Kidney tubule cell (primary cell): ENCODE data around the gene AHSP.
"Not testable (repeated sequence)": the region's sequence is repeated elsewhere in the genome, so short reads cannot be mapped to it uniquely, and the experiment has no call there.

Experiments
- DNase-seq: peaks from one replicate; pipeline ENCODE4 v3.0.0-alpha.2; 2018; ENCODE audit warnings: low spot score

Gene AHSP

DNA sequence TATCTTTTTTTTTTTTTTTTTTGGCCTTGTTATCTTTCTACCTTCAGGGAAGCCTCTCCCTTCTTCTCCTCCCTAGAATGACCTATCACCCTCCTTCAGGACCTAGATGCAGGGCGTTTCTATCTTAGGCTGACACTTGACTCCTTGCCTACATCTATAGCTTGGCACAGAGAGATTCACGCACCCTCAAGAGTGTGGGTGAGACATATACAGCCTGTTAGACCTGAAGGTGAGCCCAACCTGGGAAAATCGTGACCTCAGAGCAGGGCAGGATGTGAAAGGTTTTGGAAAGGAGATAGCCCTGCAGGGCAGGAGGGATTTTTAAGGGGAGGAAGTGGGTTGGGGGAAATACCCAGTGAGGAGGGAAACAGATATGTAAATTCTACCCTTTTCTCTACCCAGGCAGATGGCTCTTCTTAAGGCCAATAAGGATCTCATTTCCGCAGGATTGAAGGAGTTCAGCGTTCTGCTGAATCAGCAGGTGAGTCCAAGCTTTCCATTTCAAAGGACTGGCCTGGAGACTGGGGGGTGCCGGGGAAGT lies at the start of gene AHSP:
TSS of gene AHSP (plus strand) at position 167 of the 541 bp plus-strand sequence. CDS start at position 407, 240 bp downstream.
- no peak for DNase-seq

- no peak for DNase-seq
These were observed 48.7 kb upstream of the AHSP start for GRCh38 chr16:31478956-31479355.

DNA sequence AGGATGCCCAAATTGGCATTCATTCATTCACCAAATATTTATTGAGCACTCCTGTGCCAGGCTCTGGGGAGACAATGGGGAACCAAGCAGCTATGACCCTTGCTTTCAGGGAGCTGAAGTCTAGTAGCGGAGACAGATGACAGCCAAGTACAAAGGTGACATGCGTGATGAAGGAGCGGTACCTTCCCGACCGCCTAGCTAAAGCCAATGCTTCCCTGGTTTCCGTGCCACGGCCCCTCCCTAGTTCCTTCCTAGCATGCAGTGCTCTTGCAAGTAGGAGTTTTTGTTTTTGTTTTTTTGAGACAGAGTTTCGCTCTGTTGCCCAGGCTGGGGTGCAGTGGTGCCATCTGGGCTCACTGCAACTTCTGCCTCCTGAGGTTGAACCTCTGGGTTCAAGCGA lies 47.9 kb upstream of the AHSP start:
- no peak for DNase-seq

- DNase-seq, result no peak
These were observed 46.7 kb upstream of the AHSP start for GRCh38 chr16:31480851-31481536.

DNA sequence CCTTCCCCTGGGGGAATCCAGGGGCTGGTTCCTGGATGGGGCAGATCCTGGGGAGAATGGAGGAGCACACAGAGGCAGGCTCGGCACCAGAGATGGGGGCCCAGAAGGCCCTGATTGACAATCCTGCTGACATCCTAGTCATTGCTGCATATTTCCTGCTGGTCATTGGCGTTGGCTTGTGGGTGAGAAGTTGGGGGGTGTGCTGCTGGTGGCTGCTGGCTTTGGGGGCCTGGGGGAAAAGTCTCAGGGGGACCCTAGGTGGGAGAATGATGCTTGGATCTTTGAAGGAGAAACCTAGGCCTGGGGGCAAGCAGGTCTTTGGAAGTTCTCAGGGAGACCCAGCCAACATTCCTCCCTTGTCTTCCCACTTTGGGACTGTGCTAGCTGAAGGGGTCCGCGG lies 44.6 kb upstream of the AHSP start, which contains the start of gene SLC5A2:
TSS of gene SLC5A2 (plus strand) at position 43 of the 400 bp plus-strand sequence. CDS start at position 57, 14 bp downstream.
- no peak for DNase-seq

DNA sequence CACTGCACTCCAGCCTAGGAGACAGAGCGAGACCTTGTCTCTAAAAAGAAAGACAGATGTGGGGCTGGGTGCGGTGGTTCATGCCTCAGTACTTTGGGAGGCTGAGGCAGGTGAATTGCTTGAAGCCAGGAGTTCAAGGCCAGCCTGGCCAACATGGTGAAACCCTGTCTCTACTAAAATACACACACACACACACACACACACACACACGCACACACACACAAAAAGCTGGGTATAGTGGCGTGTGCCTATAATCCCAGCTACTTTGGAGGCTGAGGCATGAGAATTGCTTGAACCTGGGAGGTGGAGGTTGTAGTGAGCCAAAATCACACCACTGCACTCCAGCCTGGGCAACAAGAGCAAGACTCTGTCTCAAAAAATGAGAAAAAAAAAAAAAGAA lies 43.7 kb upstream of the AHSP start:
- DNase-seq, result not testable (repeated sequence)

- peak; percentile 95 for DNase-seq
These were observed 43.1 kb upstream of the AHSP start for GRCh38 chr16:31484491-31485171.

DNA sequence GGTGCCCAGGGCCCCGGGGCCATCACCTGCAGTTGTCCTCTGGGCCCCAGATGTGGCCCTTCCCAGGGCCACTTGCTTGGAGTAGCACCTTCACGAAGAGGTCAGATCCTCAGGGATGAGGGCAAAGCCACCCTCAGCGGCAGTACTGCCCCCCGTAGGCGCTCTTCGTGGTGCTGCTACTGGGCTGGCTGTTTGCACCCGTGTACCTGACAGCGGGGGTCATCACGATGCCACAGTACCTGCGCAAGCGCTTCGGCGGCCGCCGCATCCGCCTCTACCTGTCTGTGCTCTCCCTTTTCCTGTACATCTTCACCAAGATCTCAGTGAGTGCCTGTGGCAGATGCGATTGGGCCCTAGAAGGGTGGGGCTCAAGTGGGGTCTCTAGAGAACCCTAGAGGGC lies 42.1 kb upstream of the AHSP start:
- DNase-seq, result no peak

DNA sequence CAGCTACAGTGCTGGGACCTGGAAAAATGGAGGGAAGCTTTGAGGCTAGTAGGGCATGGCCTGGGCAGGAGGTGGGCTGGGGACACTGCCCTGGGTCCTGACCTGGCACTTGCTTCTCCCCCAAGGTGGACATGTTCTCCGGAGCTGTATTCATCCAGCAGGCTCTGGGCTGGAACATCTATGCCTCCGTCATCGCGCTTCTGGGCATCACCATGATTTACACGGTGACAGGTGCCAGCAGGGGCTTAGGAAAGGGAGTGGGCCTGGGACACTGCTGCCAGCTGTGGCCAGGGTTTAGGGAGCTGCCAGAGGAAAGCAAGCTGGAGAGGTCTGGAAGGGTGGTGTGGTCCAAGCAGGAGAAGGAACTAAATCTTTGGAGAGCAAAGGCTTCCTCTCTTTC lies 41.7 kb upstream of the AHSP start:
- DNase-seq, result no peak

GRCh38 chr16:31487071-31487719 lies 40.5 kb upstream of the AHSP start:
- DNase-seq, result no peak

- peak; percentile 64 for DNase-seq
These were observed 39.8 kb upstream of the AHSP start for GRCh38 chr16:31487720-31488467.

- no peak for DNase-seq
These were observed 39.0 kb upstream of the AHSP start for GRCh38 chr16:31488468-31489297.

DNA sequence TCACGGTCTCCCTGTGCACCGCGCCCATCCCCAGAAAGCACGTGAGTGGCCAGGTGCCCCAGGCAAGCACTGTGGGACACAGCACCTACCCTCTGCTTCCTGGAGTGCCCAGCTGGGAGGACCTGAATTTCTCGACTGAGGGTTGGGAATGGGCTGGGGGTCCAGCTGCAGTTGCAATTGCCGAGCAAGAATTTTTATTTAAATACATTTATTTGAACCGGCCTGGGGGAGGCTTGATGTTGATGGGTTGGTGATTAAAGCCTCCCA lies 38.5 kb upstream of the AHSP start:
- DNase-seq, result no peak

GRCh38 chr16:31489616-31490584 lies 37.8 kb upstream of the AHSP start:
- DNase-seq, result no peak

- DNase-seq, result no peak
These were observed 35.8 kb upstream of the AHSP start for GRCh38 chr16:31491778-31492418.

DNA sequence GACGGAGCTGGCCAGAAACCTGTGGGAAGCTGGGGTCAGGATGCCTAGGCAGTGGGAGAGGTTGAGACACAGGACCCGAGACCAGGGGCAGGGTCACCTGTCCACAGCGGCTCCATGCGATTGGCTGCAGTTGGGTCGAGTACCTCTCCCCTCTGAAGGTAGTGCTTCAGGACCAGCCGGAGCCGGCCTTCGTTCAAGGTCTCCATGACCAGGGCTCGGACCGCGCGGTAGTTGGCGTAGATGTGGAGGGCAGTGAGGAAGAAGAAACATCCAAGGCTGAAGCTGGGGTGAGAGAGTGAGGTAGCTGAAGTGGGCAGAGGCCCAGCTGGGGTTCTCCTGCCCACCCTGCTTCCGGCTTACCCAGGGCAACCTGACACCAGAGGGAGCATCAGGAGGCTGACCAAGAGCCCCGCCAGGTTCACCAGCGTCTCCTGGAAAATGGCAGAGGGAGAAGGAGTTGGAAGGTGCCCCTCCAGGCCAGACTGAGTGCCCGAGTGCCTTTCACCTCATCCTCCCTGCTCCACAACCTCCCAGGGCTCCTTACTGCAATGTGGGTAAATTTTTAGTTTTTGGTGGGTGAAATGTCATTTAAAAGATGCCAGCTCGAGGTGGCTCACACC lies 34.1 kb upstream of the AHSP start:
- DNase-seq, result no peak

- DNase-seq, result no peak
These were observed 31.0 kb upstream of the AHSP start for GRCh38 chr16:31496670-31497069.

DNA sequence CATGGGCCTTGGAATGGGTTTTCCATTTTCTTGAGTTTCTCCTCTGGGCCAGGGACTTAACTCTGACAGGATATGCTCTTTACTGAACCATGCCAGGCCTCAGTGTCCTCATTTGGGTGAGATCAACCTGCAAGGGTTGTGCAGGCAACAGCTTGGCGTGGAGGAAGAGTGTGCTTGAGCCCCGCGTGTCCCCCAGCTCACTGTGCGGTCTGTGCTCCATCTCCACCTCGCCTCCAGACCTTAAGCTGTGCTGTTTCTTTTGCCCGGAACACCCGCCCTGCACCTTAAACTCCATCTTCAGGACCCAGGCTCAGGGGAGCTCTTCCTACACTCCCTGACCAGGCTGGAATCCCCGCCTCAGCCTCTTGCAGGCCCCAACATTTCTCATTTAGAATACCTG lies 29.2 kb upstream of the AHSP start:
- no peak for DNase-seq

DNA sequence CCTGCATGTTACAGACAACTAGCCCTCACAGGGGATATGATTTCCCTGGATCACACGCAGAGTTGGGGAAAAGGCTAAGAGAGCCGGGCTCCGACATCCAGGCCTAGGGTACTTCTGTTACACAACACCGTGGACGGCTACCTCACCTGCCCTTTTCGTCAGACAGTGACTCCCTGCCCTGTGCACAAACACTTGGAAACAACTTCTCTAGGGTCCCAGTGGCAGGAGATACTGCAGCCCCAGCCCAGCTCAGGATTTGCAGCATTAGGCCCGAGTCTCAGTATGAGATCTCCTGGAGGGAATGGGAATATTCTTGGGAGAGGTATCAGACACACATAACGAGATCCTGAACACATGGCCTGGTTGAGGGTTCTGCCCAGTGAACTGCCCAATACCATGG lies 27.8 kb upstream of the AHSP start:
- DNase-seq, result no peak
